ENCODE measurements around the gene CCDC33. TPM values are rescaled to one million over a fixed set of nuclear protein-coding genes. Genes with fewer than 3 reads are reported as not detected.

Gene CCDC33
- total RNA-seq, 1 donor from 2014 or later, result not detected

GRCh38 chr15:74229686-74230085, 6.4 kb upstream of the CCDC33 start:
- DNase-seq (ENCODE audit: low read depth in 2 of 2), result no peak

- DNase-seq (ENCODE audit: low read depth in 2 of 2), result no peak
These were observed 4.7 kb upstream of the CCDC33 start for GRCh38 chr15:74231475-74231874.

- no peak for DNase-seq (ENCODE audit: low read depth in 2 of 2)
These were observed 2.8 kb upstream of the CCDC33 start for GRCh38 chr15:74233373-74233772.

GRCh38 chr15:74233851-74234597, 2.1 kb upstream of the CCDC33 start:
- DNase-seq (ENCODE audit: low read depth in 2 of 2), result no peak

- no peak for DNase-seq (ENCODE audit: low read depth in 2 of 2)
These were observed 1.6 kb upstream of the CCDC33 start for GRCh38 chr15:74234598-74234875.

- no peak for DNase-seq (ENCODE audit: low read depth in 2 of 2)
These were observed 3.1 kb downstream of the CCDC33 start for GRCh38 chr15:74239051-74239705.

GRCh38 chr15:74240002-74240568, 4.0 kb downstream of the CCDC33 start:
- peak; percentile 83 to 90 for DNase-seq (ENCODE audit: low read depth in 2 of 2)

- DNase-seq (ENCODE audit: low read depth in 2 of 2), result no peak
These were observed 4.9 kb downstream of the CCDC33 start for GRCh38 chr15:74240897-74241614.

GRCh38 chr15:74242441-74243185, 6.5 kb downstream of the CCDC33 start:
- peak in 1 of 2 donors; percentile 44 for DNase-seq (ENCODE audit: low read depth in 2 of 2)

- DNase-seq (ENCODE audit: low read depth in 2 of 2), result no peak
These were observed 7.3 kb downstream of the CCDC33 start for GRCh38 chr15:74243431-74243830.

- DNase-seq (ENCODE audit: low read depth in 2 of 2), result no peak
These were observed 8.8 kb downstream of the CCDC33 start for GRCh38 chr15:74244822-74245341.

- DNase-seq (ENCODE audit: low read depth in 2 of 2), result no peak
These were observed 9.3 kb downstream of the CCDC33 start for GRCh38 chr15:74245342-74245931.

GRCh38 chr15:74250266-74250665, 14.1 kb downstream of the CCDC33 start:
- DNase-seq (ENCODE audit: low read depth in 2 of 2), result no peak

GRCh38 chr15:74251131-74251811, 15.1 kb downstream of the CCDC33 start:
- DNase-seq (ENCODE audit: low read depth in 2 of 2), result no peak

- DNase-seq (ENCODE audit: low read depth in 2 of 2), result no peak
These were observed 16.2 kb downstream of the CCDC33 start for GRCh38 chr15:74252291-74252690.

GRCh38 chr15:74252721-74253120, 16.6 kb downstream of the CCDC33 start:
- DNase-seq (ENCODE audit: low read depth in 2 of 2), result no peak

GRCh38 chr15:74253211-74253921, 17.2 kb downstream of the CCDC33 start:
- DNase-seq (ENCODE audit: low read depth in 2 of 2), result no peak

- no peak for DNase-seq (ENCODE audit: low read depth in 2 of 2)
These were observed 21.0 kb downstream of the CCDC33 start for GRCh38 chr15:74257105-74257504.

GRCh38 chr15:74257623-74258022, 21.5 kb downstream of the CCDC33 start:
- DNase-seq (ENCODE audit: low read depth in 2 of 2), result no peak
